OCI-LY7 (cell line): Measurements from ENCODE around the gene PPHLN1.

Source experiments
- EZH2phosphoT487 ChIP-seq: fragments of 200-600 bp; sonication (generic); IDR thresholded peaks from 2 replicates; pipeline ENCODE4 v1.6.1; 2018; ENCODE audit warnings: low read depth, borderline replicate concordance, mild to moderate bottlenecking, mixed run types, antibody characterized with exemption, low read length, moderate library complexity, mixed read lengths
- TF ChIP-seq, protein P1 (sequence below): fragments of 200-600 bp; sonication (generic); conservative IDR thresholded peaks from 2 replicates; pipeline ENCODE4 v1.5.1; 2014; ENCODE audit warnings: mild to moderate bottlenecking, antibody characterized with exemption, low read length, moderate library complexity, mixed read lengths

GRCh38 chr12:42409471-42409870, 83.5 kb downstream of the PPHLN1 start:
- TF ChIP-seq, protein P1, sequence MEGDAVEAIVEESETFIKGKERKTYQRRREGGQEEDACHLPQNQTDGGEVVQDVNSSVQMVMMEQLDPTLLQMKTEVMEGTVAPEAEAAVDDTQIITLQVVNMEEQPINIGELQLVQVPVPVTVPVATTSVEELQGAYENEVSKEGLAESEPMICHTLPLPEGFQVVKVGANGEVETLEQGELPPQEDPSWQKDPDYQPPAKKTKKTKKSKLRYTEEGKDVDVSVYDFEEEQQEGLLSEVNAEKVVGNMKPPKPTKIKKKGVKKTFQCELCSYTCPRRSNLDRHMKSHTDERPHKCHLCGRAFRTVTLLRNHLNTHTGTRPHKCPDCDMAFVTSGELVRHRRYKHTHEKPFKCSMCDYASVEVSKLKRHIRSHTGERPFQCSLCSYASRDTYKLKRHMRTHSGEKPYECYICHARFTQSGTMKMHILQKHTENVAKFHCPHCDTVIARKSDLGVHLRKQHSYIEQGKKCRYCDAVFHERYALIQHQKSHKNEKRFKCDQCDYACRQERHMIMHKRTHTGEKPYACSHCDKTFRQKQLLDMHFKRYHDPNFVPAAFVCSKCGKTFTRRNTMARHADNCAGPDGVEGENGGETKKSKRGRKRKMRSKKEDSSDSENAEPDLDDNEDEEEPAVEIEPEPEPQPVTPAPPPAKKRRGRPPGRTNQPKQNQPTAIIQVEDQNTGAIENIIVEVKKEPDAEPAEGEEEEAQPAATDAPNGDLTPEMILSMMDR, result no peak
- no peak for TF ChIP-seq EZH2phosphoT487
